Ascending aorta (tissue), 2 donors: ENCODE measurements around the gene UST. TPM values are rescaled to one million over a fixed set of nuclear protein-coding genes. Genes with fewer than 3 reads are reported as not detected.

ENCODE experiments used
- DNase-seq, 2 donors: peaks; one replicate each; pipeline ENCODE4 v3.0.0-alpha.2; 2019; ENCODE audit warnings: low spot score in 2 of 2
- H3K27ac ChIP-seq, 2 donors: fragments of 200-600 bp; sonication (generic); one replicate each; pipeline ENCODE4 v1.5.1; 2016 to 2017; ENCODE audit warnings: mild to moderate bottlenecking in 1 of 2
- H3K27me3 ChIP-seq: fragments of 200-600 bp; sonication (generic); one replicate; pipeline ENCODE4 v1.5.1; 2017
- H3K36me3 ChIP-seq, 2 donors: fragments of 200-600 bp; sonication (generic); one replicate each; pipeline ENCODE4 v1.5.1; 2016
- H3K4me1 ChIP-seq, 2 donors: fragments of 200-600 bp; sonication (generic); one replicate each; pipeline ENCODE4 v1.5.1; 2016 to 2017; ENCODE audit warnings: mild to moderate bottlenecking in 1 of 2
- H3K4me3 ChIP-seq, 2 donors: fragments of 200-600 bp; sonication (generic); one replicate each; pipeline ENCODE4 v1.5.1; 2016 to 2017; ENCODE audit warnings: mild to moderate bottlenecking in 1 of 2
- H3K9me3 ChIP-seq, 2 donors: fragments of 200-600 bp; sonication (generic); one replicate each; pipeline ENCODE4 v1.5.1; 2016
- intact Hi-C: fragments of 100-400 bp; cut with DNase I; formaldehyde crosslinking; loops from one replicate; pipeline ENCODE4 v1.15.1; 2023
- total RNA-seq: library from RNA; depleted of rRNA; stranded (reverse); fragments of >200 nt; gene quantifications from one replicate; pipeline ENCODE4 v1.1.0, GENCODE V29; 2016
- TF ChIP-seq, protein P1 (sequence below), 3 experiments: fragments of 200-600 bp in 2 of 3; fragments of 450-650 bp in 1 of 3; sonication (generic) in 2 of 3; IDR thresholded peaks; one replicate each; pipeline ENCODE4 v1.5.1; 2016 to 2019; ENCODE audit warnings: antibody characterized with exemption in 3 of 3, mild to moderate bottlenecking in 1 of 3, moderate library complexity in 1 of 3

UST gene
- total RNA-seq, 1 donor from 2014 or later: 27.0 TPM

DNA sequence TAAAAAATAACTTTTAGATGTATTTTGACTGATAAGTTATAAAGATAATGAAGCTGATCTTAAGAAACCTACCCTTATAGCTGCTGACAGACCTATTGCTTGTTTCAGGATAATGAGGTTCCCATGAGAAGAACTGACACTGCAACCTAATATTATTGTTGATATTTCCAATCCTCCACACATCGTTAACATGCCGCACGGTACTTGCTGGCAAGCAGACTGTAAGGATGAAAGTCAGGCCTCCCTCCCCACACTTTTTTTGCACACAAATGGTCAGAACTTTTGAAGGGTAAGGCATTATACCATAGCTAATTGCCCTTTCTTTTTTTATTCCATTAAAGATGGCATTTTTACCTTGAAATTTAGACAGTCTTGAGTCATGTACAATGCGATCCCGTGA lies 210.9 kb downstream of the UST start:
- TF ChIP-seq, protein P1, sequence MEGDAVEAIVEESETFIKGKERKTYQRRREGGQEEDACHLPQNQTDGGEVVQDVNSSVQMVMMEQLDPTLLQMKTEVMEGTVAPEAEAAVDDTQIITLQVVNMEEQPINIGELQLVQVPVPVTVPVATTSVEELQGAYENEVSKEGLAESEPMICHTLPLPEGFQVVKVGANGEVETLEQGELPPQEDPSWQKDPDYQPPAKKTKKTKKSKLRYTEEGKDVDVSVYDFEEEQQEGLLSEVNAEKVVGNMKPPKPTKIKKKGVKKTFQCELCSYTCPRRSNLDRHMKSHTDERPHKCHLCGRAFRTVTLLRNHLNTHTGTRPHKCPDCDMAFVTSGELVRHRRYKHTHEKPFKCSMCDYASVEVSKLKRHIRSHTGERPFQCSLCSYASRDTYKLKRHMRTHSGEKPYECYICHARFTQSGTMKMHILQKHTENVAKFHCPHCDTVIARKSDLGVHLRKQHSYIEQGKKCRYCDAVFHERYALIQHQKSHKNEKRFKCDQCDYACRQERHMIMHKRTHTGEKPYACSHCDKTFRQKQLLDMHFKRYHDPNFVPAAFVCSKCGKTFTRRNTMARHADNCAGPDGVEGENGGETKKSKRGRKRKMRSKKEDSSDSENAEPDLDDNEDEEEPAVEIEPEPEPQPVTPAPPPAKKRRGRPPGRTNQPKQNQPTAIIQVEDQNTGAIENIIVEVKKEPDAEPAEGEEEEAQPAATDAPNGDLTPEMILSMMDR (IDR thresholded peaks at IDR 0.05): no peak

DNA sequence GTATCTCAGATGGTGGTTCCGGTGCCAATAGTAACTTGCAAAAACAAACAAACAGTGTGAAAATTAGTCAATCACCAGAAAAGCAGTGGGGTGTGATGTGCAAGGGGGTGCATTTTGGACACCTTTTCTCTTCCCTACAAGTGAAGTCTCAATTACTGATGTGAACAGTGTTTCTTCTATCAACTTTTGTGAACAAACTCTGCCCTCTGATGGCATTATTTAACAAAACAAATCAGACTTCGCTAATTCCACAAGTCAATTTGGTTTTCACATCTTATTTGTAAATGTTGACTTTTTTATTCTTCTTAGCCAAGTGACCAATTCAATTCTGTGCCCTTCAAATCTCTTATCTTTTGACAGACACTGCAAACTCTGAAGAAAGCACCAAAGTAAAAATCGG lies 212.2 kb downstream of the UST start:
- TF ChIP-seq, protein P1 (IDR thresholded peaks at IDR 0.05): no peak
- no peak overlapping the region for H3K27ac ChIP-seq
- no peaks in the 10 kb centered on the region for H3K9me3 ChIP-seq
- no peak overlapping the region for H3K4me3 ChIP-seq
- H3K4me1 ChIP-seq: no peaks in the 10 kb centered on the region
- no peaks in the 10 kb centered on the region for H3K27me3 ChIP-seq
- intact Hi-C loops: no loop called here
- DNase-seq: no peak
- H3K36me3 ChIP-seq: no peaks in the 10 kb centered on the region

More for the DNA sequence above, 210.9 kb downstream of the UST start:
- H3K4me3 ChIP-seq: no peak overlapping the region
- H3K9me3 ChIP-seq: no peaks in the 10 kb centered on the region
- H3K4me1 ChIP-seq: no peaks in the 10 kb centered on the region
- intact Hi-C loops: no loop called here
- H3K27ac ChIP-seq: no peak overlapping the region
- H3K27me3 ChIP-seq: no peaks in the 10 kb centered on the region
- H3K36me3 ChIP-seq: no peaks in the 10 kb centered on the region
- no peak for DNase-seq

DNA sequence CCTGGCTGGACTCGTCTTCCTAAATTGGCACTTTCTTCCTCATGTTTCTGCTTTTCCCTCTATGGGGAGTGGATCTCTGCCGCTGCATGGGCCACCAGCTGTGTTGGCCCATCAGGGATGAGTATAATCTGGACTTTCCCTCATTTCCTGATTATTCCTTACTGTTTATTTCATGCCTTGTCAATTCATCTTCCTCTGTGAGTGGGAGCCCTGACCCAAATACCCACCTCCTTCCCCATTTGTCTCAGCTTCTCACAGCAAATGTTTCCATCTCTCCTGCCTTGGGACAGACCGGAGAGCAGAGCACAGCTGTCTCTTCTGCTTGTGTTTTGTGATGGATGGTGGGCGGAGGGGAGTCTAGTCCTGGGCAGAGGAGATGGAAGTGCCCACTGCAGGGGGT lies 212.7 kb downstream of the UST start:
- H3K9me3 ChIP-seq: no peaks in the 10 kb centered on the region
- H3K36me3 ChIP-seq: no peaks in the 10 kb centered on the region
- intact Hi-C loops: no loop called here
- DNase-seq: no peak
- TF ChIP-seq, protein P1 (IDR thresholded peaks at IDR 0.05): no peak
- H3K27me3 ChIP-seq: no peaks in the 10 kb centered on the region
- H3K27ac ChIP-seq: no peak overlapping the region
- H3K4me1 ChIP-seq: no peaks in the 10 kb centered on the region
- H3K4me3 ChIP-seq: no peak overlapping the region

DNA sequence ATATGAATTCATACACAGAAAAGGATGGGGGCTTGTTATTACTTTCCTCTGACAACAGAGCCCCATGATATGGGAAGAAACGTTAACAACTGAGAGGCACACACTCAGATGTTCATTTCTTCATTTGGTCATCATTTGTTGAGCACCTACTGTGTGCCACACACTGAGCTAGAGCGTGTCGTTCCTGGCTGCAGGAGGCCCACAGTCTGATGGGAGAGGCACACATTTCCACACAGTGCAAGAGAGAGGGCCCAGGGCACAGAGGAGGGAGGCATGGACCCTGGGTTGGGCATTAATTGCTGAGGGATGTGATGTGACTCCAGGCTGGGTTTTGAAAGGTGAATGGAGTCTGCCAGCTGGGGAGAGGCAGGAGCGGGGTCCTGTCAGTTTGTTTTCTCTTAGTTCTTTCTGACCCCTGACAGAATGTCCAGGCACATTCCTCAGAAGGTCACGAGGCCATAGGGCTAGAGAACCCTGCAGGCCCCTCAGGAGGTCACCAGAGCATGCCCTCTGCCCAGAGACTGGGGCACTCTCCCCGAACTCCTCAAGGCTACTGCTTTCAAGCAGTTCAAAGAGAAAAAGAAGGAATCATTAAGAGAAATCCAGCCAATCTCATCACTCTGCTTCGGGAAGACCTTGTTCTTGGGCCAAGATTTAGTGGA lies 216.2 kb downstream of the UST start:
- Histone ChIP-seq H3K9me3 (no peaks in the 10 kb centered on the region), H3K4me1 (peaks cover 0 to 6% of the 10 kb centered on the region in 2 donors), H3K36me3 (no peaks in the 10 kb centered on the region), H3K4me3 (no peak overlapping the region), H3K27me3 (no peaks in the 10 kb centered on the region), H3K27ac (no peak overlapping the region)
- no peak for DNase-seq
- TF ChIP-seq, protein P1 (IDR thresholded peaks at IDR 0.05): no peak
- intact Hi-C loops: no loop called here

DNA sequence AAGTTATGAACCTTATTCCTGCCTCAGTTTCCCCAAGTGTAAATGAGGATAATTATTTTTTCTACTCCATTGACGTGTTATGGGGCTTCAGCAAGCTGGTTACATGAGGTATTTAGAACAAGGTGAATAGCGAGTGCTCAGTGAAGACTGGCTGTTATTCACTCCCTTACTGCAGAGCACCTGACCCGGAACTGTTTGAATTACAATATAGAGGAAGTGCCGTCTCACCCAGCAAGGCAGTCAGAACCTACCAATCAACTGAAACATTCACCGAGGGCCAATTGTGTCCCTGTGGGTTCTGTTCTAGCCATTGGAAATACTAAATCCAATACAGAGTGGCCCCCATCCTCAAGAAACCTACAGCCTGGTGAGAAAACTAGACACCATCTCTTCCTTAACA lies 216.9 kb downstream of the UST start:
- H3K27me3 ChIP-seq: no peaks in the 10 kb centered on the region
- DNase-seq: no peak
- H3K27ac ChIP-seq: no peak overlapping the region
- H3K4me3 ChIP-seq: no peak overlapping the region
- intact Hi-C loops: no loop called here
- peaks cover 4 to 10% of the 10 kb centered on the region in 2 donors for H3K4me1 ChIP-seq
- no peaks in the 10 kb centered on the region for H3K9me3 ChIP-seq
- no peaks in the 10 kb centered on the region for H3K36me3 ChIP-seq
- TF ChIP-seq, protein P1 (IDR thresholded peaks at IDR 0.05): no peak

DNA sequence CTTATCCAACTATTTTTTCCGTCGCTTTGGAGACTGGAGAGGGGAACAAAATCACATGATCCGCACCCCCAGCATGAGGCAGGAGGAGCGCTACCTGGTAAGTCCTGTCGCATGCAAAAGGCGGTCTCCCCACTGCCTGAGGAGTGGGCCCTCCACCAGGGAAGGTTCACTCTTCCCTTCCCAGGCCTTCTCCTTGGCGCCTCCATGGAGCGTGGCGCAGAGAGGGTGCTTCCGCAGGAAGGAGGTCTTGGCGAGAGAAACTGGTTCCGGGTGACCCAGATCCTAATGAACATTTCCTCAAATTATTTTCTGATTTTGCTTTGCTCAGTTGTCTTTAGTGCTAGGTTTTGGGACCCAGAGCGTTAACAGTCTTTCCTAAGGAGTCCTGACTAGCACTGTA lies 217.6 kb downstream of the UST start:
- DNase-seq: no peak
- Histone ChIP-seq H3K4me3 (no peak overlapping the region), H3K9me3 (no peaks in the 10 kb centered on the region), H3K27me3 (no peaks in the 10 kb centered on the region), H3K36me3 (no peaks in the 10 kb centered on the region), H3K4me1 (peaks cover 4 to 14% of the 10 kb centered on the region in 2 donors), H3K27ac (no peak overlapping the region)
- TF ChIP-seq, protein P1 (IDR thresholded peaks at IDR 0.05): no peak
- intact Hi-C loops: no loop called here
